ENCODE results near the gene TRIM7.

TRIM7 gene

DNA sequence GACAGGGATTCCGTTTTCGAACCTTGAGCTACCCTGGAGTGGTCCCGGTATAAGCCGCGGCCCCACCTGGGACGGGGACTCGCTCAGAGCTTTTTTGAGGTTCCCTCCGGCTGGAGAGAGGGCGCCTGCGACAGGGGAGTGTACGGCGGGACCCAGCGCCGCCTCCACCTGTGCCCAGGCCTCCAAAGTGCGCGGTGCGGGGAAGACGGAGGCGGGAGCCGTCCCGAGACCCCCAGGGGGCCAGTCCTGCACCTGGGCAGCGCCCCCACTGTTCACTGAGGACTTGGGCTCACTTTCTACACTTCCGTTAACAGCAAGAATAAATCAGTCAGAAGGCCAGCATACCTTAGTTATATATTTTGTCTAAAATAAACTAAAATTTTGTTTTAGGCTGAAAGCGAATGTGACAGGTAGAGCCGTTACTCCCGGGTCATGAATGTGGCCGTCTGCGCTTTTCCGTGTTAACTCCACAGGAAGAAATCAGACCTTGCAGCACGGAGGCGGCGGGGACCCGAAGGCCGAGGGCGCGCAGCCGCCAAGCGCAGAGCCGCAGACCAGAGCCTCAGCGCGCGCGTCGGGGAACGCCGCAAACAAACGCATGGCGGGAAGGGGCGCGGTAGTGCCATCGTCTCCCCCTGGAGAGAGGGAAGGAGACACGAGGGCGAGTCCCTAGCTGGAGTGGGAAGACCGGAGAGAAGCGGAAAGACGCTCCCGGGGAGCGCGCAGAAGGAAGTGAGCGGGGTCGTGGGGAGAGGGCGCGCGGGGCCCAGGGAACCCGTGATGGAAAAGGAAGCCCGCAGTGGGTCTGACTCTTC lies 14.1 kb downstream of the TRIM7 start:
- TF ChIP-seq, protein P1, sequence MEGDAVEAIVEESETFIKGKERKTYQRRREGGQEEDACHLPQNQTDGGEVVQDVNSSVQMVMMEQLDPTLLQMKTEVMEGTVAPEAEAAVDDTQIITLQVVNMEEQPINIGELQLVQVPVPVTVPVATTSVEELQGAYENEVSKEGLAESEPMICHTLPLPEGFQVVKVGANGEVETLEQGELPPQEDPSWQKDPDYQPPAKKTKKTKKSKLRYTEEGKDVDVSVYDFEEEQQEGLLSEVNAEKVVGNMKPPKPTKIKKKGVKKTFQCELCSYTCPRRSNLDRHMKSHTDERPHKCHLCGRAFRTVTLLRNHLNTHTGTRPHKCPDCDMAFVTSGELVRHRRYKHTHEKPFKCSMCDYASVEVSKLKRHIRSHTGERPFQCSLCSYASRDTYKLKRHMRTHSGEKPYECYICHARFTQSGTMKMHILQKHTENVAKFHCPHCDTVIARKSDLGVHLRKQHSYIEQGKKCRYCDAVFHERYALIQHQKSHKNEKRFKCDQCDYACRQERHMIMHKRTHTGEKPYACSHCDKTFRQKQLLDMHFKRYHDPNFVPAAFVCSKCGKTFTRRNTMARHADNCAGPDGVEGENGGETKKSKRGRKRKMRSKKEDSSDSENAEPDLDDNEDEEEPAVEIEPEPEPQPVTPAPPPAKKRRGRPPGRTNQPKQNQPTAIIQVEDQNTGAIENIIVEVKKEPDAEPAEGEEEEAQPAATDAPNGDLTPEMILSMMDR (conservative IDR thresholded peaks at IDR 0.05; ENCODE audit: low read depth, low read length) = no peak
- H3K4me1 ChIP-seq (ENCODE audit: low read depth, poor library complexity, severe bottlenecking) = peaks cover 6% of the 10 kb centered on the region
- H3K9ac ChIP-seq = no peak overlapping the region; the same call in 1 of the 2 replicates
- H3K79me2 ChIP-seq (ENCODE audit: insufficient read depth, low read depth) = no peaks in the 10 kb centered on the region
- H3K4me2 ChIP-seq = peak overlapping the region; percentile 76
- H3K4me3 ChIP-seq (IDR thresholded peaks at IDR 0.05; ENCODE audit: insufficient read depth, low read depth, low read length) = no peak overlapping the region
- H3K36me3 ChIP-seq (ENCODE audit: insufficient read depth) = no peaks in the 10 kb centered on the region
- no peaks in the 10 kb centered on the region for H3K27me3 ChIP-seq (ENCODE audit: insufficient read depth, low read depth)
- H4K20me1 ChIP-seq (ENCODE audit: insufficient read depth) = no peaks in the 10 kb centered on the region
- H2AFZ ChIP-seq (ENCODE audit: low read depth) = peak overlapping the region; percentile 68
- no peak overlapping the region for H3K27ac ChIP-seq

DNA sequence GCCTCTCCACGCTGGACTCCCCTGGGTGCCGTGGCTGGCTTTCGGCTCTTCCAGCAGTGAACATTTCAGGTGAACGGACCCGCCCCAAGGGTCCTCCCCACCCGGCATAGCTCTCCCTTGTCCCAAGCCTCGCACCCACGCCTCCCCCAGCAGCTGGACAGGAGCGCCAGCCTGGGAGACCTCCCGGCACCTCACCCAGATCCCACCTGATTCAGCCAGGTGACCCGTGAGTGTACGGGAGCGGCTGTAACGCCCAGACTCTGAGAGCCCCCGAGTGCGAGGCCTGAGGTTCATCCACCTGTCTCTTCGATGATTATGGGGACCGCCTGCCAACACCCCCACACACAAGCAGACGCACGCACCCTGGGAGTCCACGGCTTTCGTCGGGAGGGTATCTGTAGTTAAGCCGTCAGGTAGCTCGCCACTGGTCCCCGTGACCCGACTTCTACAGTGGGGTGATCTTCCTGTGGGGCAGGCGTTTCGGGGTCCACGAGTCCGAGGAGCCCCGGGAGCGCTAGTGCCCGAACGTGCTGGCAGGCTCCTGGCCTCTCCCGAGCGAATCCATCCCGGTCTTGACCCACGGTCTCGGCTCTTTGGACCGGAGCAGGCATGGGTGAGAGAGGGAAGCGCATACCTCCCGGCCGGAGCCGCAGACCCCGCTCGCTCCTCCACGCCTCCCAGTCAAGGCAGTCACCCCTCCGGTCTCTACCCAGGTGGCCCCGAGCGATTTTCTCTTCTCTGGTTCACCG lies 14.9 kb downstream of the TRIM7 start:
- Histone ChIP-seq H3K4me1 (ENCODE audit: low read depth, poor library complexity, severe bottlenecking) (peaks cover 9% of the 10 kb centered on the region), H3K79me2 (ENCODE audit: insufficient read depth, low read depth) (no peaks in the 10 kb centered on the region), H3K27me3 (ENCODE audit: insufficient read depth, low read depth) (no peaks in the 10 kb centered on the region), H4K20me1 (ENCODE audit: insufficient read depth) (no peaks in the 10 kb centered on the region), H3K4me2 (peak overlapping the region; percentile 76), H3K4me3 (IDR thresholded peaks at IDR 0.05; ENCODE audit: insufficient read depth, low read depth, low read length) (no peak overlapping the region), H3K36me3 (ENCODE audit: insufficient read depth) (no peaks in the 10 kb centered on the region), H2AFZ (ENCODE audit: low read depth) (peak overlapping the region; percentile 68), H3K27ac (no peak overlapping the region), H3K9ac (no peak overlapping the region; the same call in 1 of the 2 replicates)
- TF ChIP-seq, protein P1 (conservative IDR thresholded peaks at IDR 0.05; ENCODE audit: low read depth, low read length) = no peak

DNA sequence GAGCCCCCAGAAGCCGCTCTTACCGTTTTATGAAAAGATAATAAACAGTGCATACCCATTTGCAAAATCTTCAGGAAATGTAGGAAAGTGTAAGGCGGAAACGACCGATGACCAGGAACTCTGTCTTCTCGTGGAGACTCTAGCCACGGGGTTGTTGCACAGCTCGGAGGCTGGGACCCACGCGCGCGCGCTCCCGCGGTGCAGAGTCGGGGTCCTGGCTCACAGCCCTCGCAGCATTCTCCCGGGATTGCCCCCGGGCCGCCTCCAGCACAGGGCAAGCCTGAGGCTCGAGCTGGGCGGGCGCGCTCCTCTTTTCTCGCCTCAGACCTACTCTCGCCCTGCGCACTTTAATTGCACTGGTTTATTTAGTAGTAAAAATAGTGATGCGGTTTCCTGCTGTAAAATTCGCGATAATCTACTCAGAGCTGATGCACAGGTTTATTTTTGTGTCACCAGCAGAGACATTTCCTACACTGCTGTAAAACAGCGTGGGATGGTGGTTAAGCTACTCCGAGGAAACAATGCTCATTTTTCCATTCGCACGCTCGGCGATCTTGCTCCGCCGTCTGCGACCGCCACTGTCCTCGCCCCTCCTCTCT lies 15.5 kb downstream of the TRIM7 start:
- Histone ChIP-seq H3K79me2 (ENCODE audit: insufficient read depth, low read depth) (no peaks in the 10 kb centered on the region), H3K4me2 (peak overlapping the region; percentile 76), H2AFZ (ENCODE audit: low read depth) (peak overlapping the region; percentile 68; the same call in 1 of the 2 replicates), H3K4me3 (IDR thresholded peaks at IDR 0.05; ENCODE audit: insufficient read depth, low read depth, low read length) (no peak overlapping the region), H3K36me3 (ENCODE audit: insufficient read depth) (no peaks in the 10 kb centered on the region), H4K20me1 (ENCODE audit: insufficient read depth) (no peaks in the 10 kb centered on the region), H3K4me1 (ENCODE audit: low read depth, poor library complexity, severe bottlenecking) (peaks cover 12% of the 10 kb centered on the region), H3K27ac (no peak overlapping the region), H3K27me3 (ENCODE audit: insufficient read depth, low read depth) (no peaks in the 10 kb centered on the region), H3K9ac (no peak overlapping the region)
- TF ChIP-seq, protein P1 (conservative IDR thresholded peaks at IDR 0.05; ENCODE audit: low read depth, low read length) = no peak

GRCh38 chr5:181188700-181189362 lies 16.2 kb downstream of the TRIM7 start:
- H3K27ac ChIP-seq = peak overlapping the region; percentile 63
- peak overlapping the region; percentile 32; the same call in 1 of the 2 replicates for H3K9ac ChIP-seq
- no peaks in the 10 kb centered on the region for H3K27me3 ChIP-seq (ENCODE audit: insufficient read depth, low read depth)
- H3K4me1 ChIP-seq (ENCODE audit: low read depth, poor library complexity, severe bottlenecking) = peaks cover 12% of the 10 kb centered on the region
- peak overlapping the region; percentile 68; the same call in 1 of the 2 replicates for H2AFZ ChIP-seq (ENCODE audit: low read depth)
- peak overlapping the region; percentile 76 for H3K4me2 ChIP-seq
- H3K36me3 ChIP-seq (ENCODE audit: insufficient read depth) = no peaks in the 10 kb centered on the region
- H4K20me1 ChIP-seq (ENCODE audit: insufficient read depth) = no peaks in the 10 kb centered on the region
- no peaks in the 10 kb centered on the region for H3K79me2 ChIP-seq (ENCODE audit: insufficient read depth, low read depth)
- TF ChIP-seq, protein P1 (conservative IDR thresholded peaks at IDR 0.05; ENCODE audit: low read depth, low read length) = no peak
- H3K4me3 ChIP-seq (IDR thresholded peaks at IDR 0.05; ENCODE audit: insufficient read depth, low read depth, low read length) = no peak overlapping the region

All from KMS-11 (cell line).